Activated effector memory CD4-positive, alpha-beta T cell treated with Interleukin-2 at 50 U/mL for 16 hours (primary cell): Measurements from ENCODE around the gene DSTYK.
A peak's percentile ranks its signal among the peaks of the same experiment; 100 is the strongest.

Source experiments
- DNase-seq: peaks from one replicate; pipeline ENCODE4 v3.0.0-alpha.2; 2020

DSTYK gene, protein sequence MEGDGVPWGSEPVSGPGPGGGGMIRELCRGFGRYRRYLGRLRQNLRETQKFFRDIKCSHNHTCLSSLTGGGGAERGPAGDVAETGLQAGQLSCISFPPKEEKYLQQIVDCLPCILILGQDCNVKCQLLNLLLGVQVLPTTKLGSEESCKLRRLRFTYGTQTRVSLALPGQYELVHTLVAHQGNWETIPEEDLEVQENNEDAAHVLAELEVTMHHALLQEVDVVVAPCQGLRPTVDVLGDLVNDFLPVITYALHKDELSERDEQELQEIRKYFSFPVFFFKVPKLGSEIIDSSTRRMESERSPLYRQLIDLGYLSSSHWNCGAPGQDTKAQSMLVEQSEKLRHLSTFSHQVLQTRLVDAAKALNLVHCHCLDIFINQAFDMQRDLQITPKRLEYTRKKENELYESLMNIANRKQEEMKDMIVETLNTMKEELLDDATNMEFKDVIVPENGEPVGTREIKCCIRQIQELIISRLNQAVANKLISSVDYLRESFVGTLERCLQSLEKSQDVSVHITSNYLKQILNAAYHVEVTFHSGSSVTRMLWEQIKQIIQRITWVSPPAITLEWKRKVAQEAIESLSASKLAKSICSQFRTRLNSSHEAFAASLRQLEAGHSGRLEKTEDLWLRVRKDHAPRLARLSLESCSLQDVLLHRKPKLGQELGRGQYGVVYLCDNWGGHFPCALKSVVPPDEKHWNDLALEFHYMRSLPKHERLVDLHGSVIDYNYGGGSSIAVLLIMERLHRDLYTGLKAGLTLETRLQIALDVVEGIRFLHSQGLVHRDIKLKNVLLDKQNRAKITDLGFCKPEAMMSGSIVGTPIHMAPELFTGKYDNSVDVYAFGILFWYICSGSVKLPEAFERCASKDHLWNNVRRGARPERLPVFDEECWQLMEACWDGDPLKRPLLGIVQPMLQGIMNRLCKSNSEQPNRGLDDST

DNA sequence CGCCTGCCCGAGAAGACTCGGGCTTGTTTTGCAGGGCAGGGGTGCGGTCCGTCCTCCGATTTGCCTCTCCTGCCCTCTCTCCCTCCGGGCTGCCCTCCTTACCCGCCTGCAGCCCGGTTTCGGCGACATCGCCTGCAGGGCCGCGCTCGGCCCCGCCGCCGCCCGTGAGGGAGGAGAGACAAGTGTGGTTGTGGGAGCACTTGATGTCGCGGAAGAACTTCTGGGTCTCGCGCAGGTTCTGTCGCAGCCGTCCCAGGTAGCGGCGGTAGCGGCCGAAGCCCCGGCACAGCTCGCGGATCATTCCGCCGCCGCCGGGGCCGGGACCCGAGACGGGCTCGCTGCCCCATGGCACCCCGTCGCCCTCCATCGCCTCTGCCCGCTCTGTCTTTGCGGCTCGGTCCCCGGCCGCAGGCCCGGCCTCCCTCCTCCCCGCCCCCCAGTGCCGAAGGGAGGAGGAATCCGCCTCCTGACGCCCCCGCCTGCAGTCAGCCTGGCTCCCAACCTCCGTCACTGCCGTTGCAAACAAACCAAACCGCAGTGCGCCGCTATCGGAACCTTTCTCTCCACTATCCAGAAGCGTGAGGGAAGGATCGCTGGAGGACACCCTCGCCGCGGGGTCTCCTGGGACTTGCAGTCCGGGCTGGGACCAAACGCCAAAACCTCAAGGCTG, at the start of gene DSTYK:
Gene DSTYK, minus strand, starts transcription at position 534 of the 670 bp plus-strand sequence. Its CDS starts 167 bp downstream, at position 367.
- peak; percentile 86 for DNase-seq

DNA sequence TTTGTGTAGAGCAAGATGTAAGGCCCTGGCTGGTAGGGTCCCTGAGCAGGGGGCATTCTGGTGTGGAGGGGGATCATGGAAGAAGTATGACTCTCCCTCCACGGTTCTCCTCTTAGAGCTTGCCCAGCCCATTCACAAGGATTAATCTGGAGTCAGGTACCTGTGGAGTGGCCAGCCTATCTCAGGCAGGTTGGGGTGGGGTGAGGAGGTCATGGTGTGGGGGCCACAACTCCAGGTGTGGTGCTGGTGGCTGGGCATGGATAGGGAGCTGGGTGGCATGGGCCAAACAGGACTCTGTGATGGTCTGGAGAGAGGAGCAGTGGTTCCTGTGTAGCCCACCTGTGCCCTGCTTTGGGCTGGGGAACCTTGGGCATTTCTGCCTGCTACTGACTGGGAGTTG, 48.5 kb upstream of the DSTYK start:
- no peak for DNase-seq

GRCh38 chr1:205259324-205259832, 47.9 kb upstream of the DSTYK start:
- DNase-seq, result no peak

- DNase-seq, result no peak
Observed at GRCh38 chr1:205258719-205259118, 47.2 kb upstream of the DSTYK start.

GRCh38 chr1:205258261-205258691, 46.8 kb upstream of the DSTYK start:
- no peak for DNase-seq

GRCh38 chr1:205257735-205258134, 46.2 kb upstream of the DSTYK start:
- no peak for DNase-seq

- DNase-seq, result no peak
Observed at GRCh38 chr1:205256951-205257625, 45.6 kb upstream of the DSTYK start.

- DNase-seq, result peak; percentile 72
Observed at GRCh38 chr1:205255941-205256780, 44.7 kb upstream of the DSTYK start.

- no peak for DNase-seq
Observed at GRCh38 chr1:205251576-205251975, 40.1 kb upstream of the DSTYK start.

DNA sequence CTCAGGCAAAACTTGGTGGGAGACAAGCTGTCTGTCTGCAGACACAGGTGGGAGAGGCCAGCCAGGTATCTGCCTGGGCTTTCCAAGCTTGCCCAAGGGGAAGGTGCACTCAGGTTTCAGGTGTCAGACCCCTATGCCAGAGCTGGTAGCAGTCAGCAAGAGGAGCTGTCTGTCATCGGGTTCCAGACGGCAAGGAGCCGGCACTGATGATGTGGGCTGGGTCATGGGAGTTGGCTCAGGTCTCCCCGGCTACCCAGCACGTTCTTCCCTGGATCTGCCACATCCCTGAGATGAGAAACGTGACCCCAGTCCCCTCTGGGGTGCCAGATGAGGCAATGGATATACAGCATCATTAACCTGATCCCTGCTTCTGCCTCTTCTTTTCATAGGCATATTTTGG, 39.2 kb upstream of the DSTYK start:
- no peak for DNase-seq

DNA sequence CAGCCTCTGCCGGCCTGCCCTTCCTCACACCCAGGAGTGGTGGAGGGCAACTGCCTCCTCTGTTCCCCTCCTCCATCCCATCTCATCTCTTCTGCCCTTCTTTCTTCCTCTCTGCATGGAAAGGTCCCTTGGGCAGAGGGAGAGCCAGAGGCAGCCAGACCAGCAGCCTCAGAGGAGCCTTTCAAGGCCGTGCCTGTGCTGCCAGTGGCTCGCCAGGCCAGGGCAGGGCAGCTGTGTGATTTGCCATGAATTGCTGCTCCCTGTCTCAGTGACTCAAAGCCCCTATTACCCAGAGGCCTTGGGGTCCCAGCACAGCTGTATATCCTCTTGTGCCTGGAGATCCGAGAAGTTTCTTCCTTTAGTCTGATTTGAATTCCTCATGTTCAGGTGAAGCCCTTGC, 38.1 kb upstream of the DSTYK start:
- no peak for DNase-seq

GRCh38 chr1:205248793-205249601, 37.5 kb upstream of the DSTYK start:
- DNase-seq, result no peak

DNA sequence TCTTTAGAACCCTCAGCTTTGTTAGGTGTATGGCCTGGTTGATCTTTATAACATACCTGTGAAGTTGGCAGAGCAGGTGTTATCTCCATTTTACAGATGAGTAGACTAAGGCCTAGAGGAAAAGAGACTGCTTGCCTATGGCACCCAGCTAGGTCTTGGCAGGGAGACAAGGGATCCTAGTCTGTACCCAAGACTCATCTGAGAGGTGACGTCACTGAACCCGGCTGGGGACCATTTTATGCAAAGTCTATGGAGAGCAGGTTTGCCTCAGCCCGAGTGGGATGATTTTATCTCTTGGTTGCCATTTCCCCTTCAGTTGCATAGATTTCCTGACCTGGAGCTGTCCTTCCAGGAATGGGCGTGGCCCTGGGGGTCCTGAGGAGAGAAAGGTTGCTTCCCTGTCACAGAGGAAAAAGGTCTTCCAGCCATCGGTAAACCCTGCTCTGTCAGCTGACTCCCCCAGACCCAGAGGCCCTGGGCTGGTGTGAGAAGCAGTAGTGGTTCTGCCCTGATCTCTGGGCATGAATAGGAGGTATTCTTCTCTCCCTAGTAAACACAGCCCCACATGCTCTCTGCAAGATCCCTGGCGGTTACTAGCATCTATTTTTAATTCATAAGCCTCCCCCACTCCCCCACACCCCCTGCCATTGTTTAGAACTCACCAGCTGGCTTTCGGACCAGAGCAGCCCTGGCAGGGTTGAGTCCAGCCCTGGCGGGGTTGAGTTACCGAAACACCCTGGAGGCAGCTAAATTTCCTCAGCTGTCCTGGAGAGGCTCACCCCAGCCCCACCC, 35.8 kb upstream of the DSTYK start:
- DNase-seq, result no peak

DNA sequence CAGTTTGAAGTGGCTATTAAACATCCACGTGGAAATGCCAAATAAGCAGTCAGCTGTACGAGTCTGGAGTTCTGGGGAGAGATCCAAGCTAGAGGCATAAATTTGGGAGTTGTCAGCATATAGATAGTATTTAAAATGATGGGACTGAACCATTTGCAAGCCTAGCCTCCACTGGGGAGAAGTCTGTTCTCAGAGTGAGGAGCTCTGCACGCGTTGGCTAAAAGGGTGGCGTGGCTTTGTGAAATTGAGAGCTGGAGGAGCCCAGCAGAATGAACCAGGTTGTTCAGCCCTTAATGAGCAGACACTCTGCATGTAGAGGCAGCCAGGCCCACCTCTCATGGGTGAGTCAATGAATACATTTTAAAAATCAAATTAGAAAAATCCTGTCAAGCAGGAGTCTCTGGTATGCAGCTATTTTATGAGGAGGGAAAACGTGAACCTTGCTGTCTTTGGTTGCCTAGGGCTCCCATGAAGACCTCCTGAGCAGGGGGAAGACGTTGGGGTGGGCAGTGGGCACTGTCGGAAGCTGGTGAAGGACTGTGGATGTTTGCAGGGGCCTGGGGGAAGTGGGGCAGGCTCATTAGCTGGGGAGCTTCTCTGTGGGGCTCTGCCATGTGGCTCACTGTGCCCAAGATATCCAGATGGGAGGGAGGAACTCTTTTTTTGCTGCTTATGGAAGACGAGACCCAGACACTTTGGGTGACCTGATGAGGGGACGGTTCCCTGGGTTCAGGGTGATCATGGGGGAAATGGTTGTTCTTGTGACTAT, 35.0 kb upstream of the DSTYK start:
- DNase-seq, result no peak

- no peak for DNase-seq
Observed at GRCh38 chr1:205245096-205245495, 33.6 kb upstream of the DSTYK start.

- no peak for DNase-seq
Observed at GRCh38 chr1:205244384-205244783, 32.9 kb upstream of the DSTYK start.

DNA sequence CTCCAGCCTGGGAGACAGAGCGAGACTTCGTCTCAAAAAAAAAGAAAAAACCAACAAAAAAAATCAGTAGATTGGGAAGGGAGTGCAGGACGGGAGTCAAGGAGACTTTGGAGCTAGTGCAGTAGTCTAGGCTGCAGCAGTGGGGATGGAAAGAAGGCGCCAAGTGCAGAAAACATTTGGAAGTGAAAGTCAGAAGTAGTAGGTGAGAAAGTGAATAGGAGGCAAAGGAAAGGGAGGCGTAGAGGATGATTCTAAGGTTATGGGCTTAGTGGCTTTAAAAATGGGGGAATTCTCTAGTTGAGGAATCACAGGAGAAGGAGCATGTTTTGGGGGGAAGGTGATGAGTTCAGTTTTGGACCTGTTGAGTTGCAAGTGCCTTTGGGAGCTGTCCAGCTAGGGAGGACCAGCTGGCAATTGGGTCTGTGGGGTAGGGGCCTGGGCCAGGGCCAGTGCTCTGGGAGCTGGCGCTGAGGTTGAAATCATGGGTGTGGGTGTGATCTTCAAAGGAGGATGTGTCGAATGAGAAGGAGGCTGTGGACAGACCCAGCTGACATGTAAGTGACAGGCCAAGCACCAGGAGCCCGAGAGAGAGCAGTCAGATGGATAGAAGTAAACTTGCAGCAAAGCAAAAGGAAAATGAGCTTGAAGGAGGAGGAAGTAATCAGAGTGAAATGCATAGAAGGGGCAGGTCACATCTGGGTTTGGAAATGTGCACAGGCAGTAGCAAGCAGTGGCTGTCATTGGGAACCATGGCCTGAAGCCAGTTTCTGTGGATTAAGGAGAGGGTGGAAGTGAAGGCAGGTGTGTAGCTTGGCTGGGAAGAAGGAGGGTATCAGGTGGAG, 32.1 kb upstream of the DSTYK start:
- DNase-seq, result no peak
